CD4-positive, alpha-beta T cell treated with Interleukin-6 at 100 ng/mL for 8 hours (primary cell): Measurements from ENCODE around the gene PURA.

Source experiments
- DNase-seq: peaks from one replicate; pipeline ENCODE4 v3.0.0-alpha.2; 2020; ENCODE audit warnings: mixed read lengths, low spot score

Gene PURA

GRCh38 chr5:140113699-140114263, at the start of gene PURA:
PURA (plus strand) TSS chr5:140114109; CDS start chr5:140114182, 73 bp downstream.
- DNase-seq = peak; percentile 96

- DNase-seq = no peak
Observed at GRCh38 chr5:140072812-140073211, 41.1 kb upstream of the PURA start.

- DNase-seq = peak; percentile 17
Observed at GRCh38 chr5:140073296-140073695, 40.6 kb upstream of the PURA start.

- DNase-seq = no peak
Observed at GRCh38 chr5:140075371-140075770, 38.5 kb upstream of the PURA start.

- no peak for DNase-seq
Observed at GRCh38 chr5:140076142-140076541, 37.8 kb upstream of the PURA start.

GRCh38 chr5:140076788-140077187, 37.1 kb upstream of the PURA start:
- no peak for DNase-seq

GRCh38 chr5:140083120-140083519, 30.8 kb upstream of the PURA start:
- no peak for DNase-seq

- DNase-seq = no peak
Observed at GRCh38 chr5:140083650-140084049, 30.3 kb upstream of the PURA start.

- DNase-seq = no peak
Observed at GRCh38 chr5:140084541-140084940, 29.4 kb upstream of the PURA start.

GRCh38 chr5:140090251-140090650, 23.7 kb upstream of the PURA start:
- DNase-seq = no peak

- DNase-seq = no peak
Observed at GRCh38 chr5:140093179-140093578, 20.7 kb upstream of the PURA start.

- DNase-seq = no peak
Observed at GRCh38 chr5:140093866-140094265, 20.0 kb upstream of the PURA start.

- DNase-seq = no peak
Observed at GRCh38 chr5:140094889-140095288, 19.0 kb upstream of the PURA start.

GRCh38 chr5:140101179-140101578, 12.7 kb upstream of the PURA start:
- DNase-seq = no peak

- DNase-seq = no peak
Observed at GRCh38 chr5:140103154-140103553, 10.8 kb upstream of the PURA start.

GRCh38 chr5:140104100-140104499, 9.8 kb upstream of the PURA start:
- no peak for DNase-seq

- DNase-seq = no peak
Observed at GRCh38 chr5:140106101-140106500, 7.8 kb upstream of the PURA start.

- DNase-seq = no peak
Observed at GRCh38 chr5:140106805-140107311, 7.1 kb upstream of the PURA start.

GRCh38 chr5:140107312-140108092, 6.4 kb upstream of the PURA start:
- peak; percentile 93 for DNase-seq

GRCh38 chr5:140108093-140109017, 5.6 kb upstream of the PURA start:
- DNase-seq = peak; percentile 12

GRCh38 chr5:140109018-140109758, 4.7 kb upstream of the PURA start:
- no peak for DNase-seq
